ENCODE measurements around the gene FAM20C. TPM values are rescaled to one million over a fixed set of nuclear protein-coding genes. Genes with fewer than 3 reads are reported as not detected.

Gene FAM20C
- total RNA-seq, 2 donors from 2014 or later = 37.8 to 62.0 TPM

DNA sequence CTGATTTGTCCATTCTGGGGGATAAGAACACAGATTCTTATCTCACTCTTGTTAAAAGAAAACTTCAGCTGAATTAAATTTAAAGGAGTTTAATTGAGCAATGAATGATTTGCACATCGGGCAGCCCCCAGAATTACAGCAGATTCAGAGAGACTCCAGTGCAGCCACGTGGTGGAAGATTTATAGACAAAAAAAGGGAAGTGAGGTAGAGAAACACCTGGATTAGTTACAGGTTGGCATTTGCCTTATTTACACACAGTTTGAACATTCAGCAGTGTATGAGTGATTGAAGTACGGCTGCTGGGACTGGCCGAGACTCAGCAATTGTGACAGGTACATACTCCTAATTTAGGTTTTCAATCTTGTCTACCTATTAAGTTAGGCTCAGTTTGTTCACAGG, 46.5 kb upstream of the FAM20C start:
- Histone ChIP-seq H3K4me3 (no peak overlapping the region), H3K27me3 (replicated peaks; ENCODE audit: insufficient read depth) (no peaks in the 10 kb centered on the region), H3K36me3 (no peaks in the 10 kb centered on the region), H3K9me3 (no peaks in the 10 kb centered on the region), H3K27ac (no peak overlapping the region), H3K4me1 (replicated peaks) (peaks cover 14% of the 10 kb centered on the region)
- no peak for TF ChIP-seq POLR2A (IDR thresholded peaks at IDR 0.05)
- TF ChIP-seq POLR2AphosphoS5 (IDR thresholded peaks at IDR 0.05) = peak; percentile 9
- DNase-seq (ENCODE audit: low spot score) = no peak
- 28% methylated on average over 4 of the region's 4 CpGs for WGBS
- intact Hi-C loops (cut with DNase I) = no loop called here

DNA sequence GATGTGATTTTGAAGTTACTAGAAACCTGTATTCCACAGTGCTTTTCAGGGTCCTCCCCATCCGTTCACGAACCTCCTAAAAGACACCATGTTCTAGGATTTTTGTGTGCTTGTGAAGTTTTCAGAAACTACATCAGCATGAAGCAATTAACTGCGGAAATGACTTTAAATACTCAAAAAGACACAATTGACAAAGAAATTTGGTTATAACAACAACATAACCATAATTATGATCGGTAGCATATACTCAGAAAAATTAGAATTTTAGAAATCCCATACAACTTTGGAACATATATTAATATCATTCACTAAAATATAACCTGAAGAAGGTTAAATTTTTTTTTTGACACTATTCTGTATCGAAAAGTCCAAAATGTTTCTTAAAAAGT, 43.8 kb upstream of the FAM20C start:
- Histone ChIP-seq H3K27me3 (replicated peaks; ENCODE audit: insufficient read depth) (no peaks in the 10 kb centered on the region), H3K36me3 (no peaks in the 10 kb centered on the region), H3K27ac (peak overlapping the region; percentile 89 to 95), H3K4me3 (peak overlapping the region; percentile 41 to 46), H3K9me3 (no peaks in the 10 kb centered on the region), H3K4me1 (replicated peaks) (no peaks in the 10 kb centered on the region)
- 83% methylated on average over 5 of the region's 5 CpGs for WGBS
- TF ChIP-seq POLR2AphosphoS5 (IDR thresholded peaks at IDR 0.05) (no peak), POLR2A (IDR thresholded peaks at IDR 0.05) (no peak)
- TF ChIP-seq, protein P1, sequence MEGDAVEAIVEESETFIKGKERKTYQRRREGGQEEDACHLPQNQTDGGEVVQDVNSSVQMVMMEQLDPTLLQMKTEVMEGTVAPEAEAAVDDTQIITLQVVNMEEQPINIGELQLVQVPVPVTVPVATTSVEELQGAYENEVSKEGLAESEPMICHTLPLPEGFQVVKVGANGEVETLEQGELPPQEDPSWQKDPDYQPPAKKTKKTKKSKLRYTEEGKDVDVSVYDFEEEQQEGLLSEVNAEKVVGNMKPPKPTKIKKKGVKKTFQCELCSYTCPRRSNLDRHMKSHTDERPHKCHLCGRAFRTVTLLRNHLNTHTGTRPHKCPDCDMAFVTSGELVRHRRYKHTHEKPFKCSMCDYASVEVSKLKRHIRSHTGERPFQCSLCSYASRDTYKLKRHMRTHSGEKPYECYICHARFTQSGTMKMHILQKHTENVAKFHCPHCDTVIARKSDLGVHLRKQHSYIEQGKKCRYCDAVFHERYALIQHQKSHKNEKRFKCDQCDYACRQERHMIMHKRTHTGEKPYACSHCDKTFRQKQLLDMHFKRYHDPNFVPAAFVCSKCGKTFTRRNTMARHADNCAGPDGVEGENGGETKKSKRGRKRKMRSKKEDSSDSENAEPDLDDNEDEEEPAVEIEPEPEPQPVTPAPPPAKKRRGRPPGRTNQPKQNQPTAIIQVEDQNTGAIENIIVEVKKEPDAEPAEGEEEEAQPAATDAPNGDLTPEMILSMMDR (IDR thresholded peaks at IDR 0.05) = no peak
- no peak for DNase-seq (ENCODE audit: low spot score)
- intact Hi-C loops (cut with DNase I) = loop anchor here (2.0 kb wide), 1 partner anchor 44 kb away; the partner anchor contains the start of gene FAM20C

DNA sequence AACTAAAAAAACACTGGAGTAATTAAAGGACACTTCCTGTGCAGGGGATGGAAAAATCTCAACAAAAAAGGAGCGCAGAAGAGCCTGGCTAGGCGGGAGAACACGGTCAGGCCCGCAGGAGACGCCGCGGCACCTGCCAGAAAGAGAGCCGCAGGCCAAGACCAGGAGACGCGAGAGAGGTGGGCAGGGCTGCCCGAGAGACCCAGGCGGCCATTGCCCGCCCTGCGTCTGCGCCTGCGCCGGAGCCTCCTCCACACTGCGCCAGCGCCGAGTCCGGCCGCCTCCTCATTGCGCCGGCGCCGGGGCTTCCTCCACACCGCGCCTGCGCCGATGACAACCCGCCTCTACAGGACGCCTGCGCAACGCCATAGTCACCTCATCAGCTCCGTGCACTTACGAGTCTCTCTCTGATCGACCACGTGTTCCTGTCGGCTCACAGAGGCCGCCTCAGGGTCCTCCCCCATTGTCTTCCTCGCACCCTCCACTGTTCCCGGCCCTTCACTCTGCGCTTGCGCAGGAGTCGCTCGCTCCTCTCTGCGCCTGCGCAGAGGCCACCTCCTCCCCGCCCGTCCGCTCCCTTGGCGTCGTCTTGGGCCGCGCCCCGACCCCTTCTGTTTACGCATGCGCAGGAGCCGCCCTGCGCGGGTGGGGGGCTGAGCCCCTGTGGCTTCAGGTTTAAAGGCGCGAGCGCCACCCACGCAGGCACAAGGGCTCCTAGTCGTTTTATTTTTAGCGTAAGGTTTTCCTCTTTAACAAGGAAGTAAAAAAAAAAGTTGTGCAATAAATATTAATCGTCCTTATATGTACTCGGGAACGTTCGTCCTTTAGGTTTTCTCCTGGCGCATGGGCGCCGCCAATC, 43.2 kb upstream of the FAM20C start:
- peak overlapping the region; percentile 41 to 46 for H3K4me3 ChIP-seq
- H3K4me1 ChIP-seq (replicated peaks) = no peaks in the 10 kb centered on the region
- no peaks in the 10 kb centered on the region for H3K9me3 ChIP-seq
- intact Hi-C loops (cut with DNase I) = loop anchor here (2.0 kb wide), 1 partner anchor 44 kb away; the partner anchor contains the start of gene FAM20C
- H3K27ac ChIP-seq = peak overlapping the region; percentile 89 to 95
- no peaks in the 10 kb centered on the region for H3K27me3 ChIP-seq (replicated peaks; ENCODE audit: insufficient read depth)
- under 1% methylated on average over 68 of the region's 74 CpGs for WGBS
- H3K36me3 ChIP-seq = no peaks in the 10 kb centered on the region
- DNase-seq (ENCODE audit: low spot score) = peak; percentile 97
- TF ChIP-seq, protein P1 (IDR thresholded peaks at IDR 0.05) = peak in 2 of 4 experiments; percentile 21 to 25
- TF ChIP-seq POLR2A (IDR thresholded peaks at IDR 0.05) (peak; percentile 77), POLR2AphosphoS5 (IDR thresholded peaks at IDR 0.05) (peak; percentile 97)

DNA sequence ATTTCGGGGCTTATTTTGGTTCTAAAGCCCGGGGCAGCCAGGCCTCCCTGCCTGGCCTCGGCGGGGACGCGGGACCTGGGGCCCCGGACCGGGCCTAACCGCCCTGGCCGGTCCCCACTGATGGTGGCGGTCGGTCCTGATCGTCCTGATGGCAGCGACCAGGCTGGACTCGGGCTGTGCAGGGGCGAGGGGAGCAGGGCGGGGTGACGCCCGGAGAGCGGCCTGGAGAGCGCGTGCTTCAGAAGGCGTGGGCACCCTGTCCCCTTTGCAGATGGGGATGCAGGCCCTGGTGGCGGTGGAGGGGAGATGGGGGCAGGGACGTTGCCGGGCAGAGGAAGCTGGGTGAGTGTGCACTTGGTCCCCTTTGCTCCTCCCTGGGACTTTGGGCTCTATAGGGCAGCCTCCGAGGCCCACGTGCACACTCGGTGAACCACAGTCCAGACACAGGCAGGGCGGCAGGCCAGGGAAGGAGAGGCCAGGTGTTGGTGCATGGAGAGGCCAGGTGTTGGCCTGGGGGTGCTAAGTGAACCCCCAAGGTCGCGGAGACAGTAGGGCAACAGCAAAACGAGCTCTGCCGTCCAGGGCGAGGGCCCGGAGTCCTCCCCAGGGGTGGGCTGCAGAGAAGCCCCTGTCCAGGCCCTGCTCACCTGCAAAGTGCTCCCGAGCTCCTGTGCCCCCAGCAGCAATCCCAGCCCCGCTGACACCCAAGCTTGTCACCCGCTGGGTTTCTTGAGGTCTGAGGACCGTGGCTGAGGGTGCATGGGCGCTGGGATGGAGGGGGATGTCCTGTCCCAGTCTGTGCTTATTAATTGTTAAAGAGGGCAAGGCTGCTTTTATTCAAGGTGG, 42.4 kb upstream of the FAM20C start:
- peak overlapping the region; percentile 89 to 95 for H3K27ac ChIP-seq
- TF ChIP-seq, protein P1 (IDR thresholded peaks at IDR 0.05) = no peak
- intact Hi-C loops (cut with DNase I) = loop anchor here (2.0 kb wide), 1 partner anchor 43 kb away; the partner anchor contains the start of gene FAM20C
- no peaks in the 10 kb centered on the region for H3K36me3 ChIP-seq
- DNase-seq (ENCODE audit: low spot score) = peak; percentile 22
- H3K4me3 ChIP-seq = peak overlapping the region; percentile 41 to 46
- H3K9me3 ChIP-seq = no peaks in the 10 kb centered on the region
- WGBS = 46% methylated on average over 31 of the region's 41 CpGs
- no peaks in the 10 kb centered on the region for H3K27me3 ChIP-seq (replicated peaks; ENCODE audit: insufficient read depth)
- H3K4me1 ChIP-seq (replicated peaks) = no peaks in the 10 kb centered on the region

DNA sequence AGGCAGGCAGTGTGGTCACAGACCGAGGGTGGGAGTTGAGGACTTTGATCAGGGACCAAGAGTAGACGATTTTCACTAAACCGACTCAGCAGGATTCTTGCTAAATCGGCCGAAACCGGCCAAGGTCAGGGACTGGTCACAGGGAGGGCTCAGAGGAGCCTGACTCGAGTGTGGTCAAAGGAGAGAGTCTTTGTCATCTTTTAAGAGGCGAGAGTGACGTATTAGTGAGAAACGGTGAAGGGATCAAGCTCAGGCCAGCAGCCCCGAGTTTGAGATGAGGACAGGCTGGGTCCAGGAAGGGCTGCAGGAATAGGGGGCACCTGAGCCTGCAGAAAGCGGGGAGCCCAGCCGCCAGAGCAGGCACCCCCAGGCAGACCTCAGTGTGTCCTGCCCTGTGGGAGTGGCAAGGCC, 41.6 kb upstream of the FAM20C start:
- DNase-seq (ENCODE audit: low spot score) = no peak
- no peaks in the 10 kb centered on the region for H3K4me1 ChIP-seq (replicated peaks)
- H3K4me3 ChIP-seq = no peak overlapping the region
- TF ChIP-seq POLR2A (IDR thresholded peaks at IDR 0.05) = no peak
- TF ChIP-seq, protein P1 (IDR thresholded peaks at IDR 0.05) = no peak
- no peaks in the 10 kb centered on the region for H3K36me3 ChIP-seq
- no peaks in the 10 kb centered on the region for H3K9me3 ChIP-seq
- intact Hi-C loops (cut with DNase I) = no loop called here
- no peak overlapping the region for H3K27ac ChIP-seq
- no peaks in the 10 kb centered on the region for H3K27me3 ChIP-seq (replicated peaks; ENCODE audit: insufficient read depth)
- WGBS = 72% methylated on average over 13 of the region's 13 CpGs

Measured in prostate gland (tissue), 2 donors.